HG03108 (cell line): Measurements from ENCODE around the gene NTN4.
"Not testable (repeated sequence)": the region's sequence is repeated elsewhere in the genome, so short reads cannot be mapped to it uniquely, and the experiment has no call there.

ENCODE experiments used
- ATAC-seq: cut with Tn5 transposase; IDR thresholded peaks from one replicate; pipeline ENCODE4 v1.9.1; 2021; ENCODE audit warnings: moderate library complexity; ENCODE audit not compliant: unreplicated experiment

The NTN4 gene

DNA sequence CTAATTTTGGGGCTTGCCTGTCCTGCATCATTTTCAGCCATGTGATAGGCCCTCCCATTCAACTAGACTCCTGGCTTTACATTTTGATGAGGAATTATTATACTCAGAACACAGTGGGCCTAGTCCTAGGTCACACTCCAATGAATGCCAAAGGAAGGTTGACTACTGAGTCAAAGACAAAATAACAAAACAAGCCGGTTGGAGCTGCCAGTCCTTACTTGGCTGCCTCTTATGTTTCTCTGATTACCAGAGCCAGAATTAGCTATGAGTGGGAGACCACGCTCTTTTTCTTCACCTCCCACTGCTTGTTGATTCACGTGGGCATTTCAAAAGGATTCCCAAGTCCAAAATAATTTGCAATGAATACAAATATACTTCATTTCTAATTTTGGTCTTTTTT is 161.2 kb downstream of the NTN4 start:
- no peak for ATAC-seq

DNA sequence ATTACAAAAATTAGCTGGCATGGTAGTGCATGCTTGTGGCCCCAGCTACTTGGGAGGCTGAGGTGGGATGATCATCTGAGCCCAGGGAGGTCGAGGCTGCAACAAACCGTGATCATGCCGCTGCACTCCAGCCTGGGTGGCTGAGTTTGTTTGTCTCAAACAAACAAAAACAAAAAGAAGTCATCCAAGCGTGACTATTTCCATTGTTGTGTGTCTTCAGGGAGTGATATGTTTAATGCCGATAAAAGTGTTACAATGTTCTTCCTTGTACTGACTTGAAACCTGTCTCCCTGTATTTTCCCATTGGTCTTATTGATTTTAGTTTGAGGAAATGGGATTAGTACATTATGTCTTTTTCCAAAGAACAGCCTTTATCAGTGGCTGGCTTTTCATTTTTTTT is 163.7 kb downstream of the NTN4 start:
- no peak for ATAC-seq

DNA sequence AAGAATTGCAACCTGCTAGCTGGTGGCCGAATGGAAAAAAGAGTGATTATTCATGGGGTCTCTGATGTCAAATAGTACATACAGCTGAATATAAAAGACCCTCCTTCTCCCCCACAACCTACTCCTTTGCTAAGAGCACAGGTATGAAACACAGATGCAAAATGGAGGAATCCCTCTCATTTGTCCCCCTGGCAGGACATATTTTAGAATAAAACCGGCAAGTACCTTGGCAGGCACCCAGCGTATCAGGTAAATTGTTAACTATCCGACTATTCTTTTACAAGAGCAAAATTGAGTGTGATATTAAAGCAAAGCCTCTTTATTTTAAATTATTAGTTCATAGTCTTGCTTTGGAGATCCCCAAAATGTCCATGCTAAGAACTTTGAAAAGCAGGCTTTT is 165.6 kb downstream of the NTN4 start:
- no peak for ATAC-seq

DNA sequence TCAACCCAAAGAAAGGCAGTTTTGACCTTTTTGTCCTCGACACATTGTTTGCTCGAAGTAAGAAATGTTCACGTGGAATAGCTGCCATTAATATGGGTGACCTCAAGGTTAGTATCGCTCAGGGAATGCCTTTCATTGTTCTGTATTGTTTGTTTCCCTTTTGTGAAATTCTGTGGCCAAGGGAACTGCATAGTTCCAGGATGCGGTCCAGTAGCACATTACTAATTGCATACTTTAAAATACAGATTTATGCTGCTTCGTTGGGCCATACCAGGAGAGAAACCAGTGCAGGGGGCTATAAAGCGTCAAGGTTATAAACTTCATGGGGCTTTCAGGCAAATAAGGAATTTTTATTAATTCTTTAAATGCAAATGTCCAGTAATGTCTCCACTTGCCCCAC is 166.0 kb downstream of the NTN4 start:
- no peak for ATAC-seq

DNA sequence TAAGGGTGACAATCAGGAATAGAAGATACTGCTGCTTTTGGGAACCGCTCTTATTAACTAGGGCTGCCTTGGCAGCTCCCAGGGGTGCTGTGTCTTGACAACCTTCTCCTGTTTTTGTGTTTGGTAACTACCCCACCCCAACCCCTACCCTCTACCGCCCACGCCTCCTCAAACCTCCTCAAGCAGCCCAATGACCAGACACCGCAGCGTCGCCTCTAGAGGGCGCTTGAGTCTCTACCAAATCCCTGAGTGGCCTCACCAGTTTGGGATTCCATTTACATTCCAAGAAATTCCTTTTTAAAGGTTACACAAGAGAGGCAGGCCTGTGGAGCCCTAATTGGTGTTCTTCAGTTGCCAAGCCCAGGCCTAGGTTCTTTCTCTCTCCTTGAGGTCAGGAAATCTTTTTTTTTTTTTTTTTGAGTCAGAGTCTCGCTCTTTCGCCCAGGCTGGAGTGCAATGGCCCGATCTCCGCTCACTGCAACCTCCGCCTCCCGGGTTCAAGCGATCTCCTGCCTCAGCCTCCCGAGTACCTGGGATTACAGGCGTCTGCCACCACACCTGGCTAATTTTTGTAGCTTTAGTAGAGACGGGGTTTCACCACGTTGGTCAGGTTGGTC is 166.9 kb downstream of the NTN4 start:
- no peak for ATAC-seq

DNA sequence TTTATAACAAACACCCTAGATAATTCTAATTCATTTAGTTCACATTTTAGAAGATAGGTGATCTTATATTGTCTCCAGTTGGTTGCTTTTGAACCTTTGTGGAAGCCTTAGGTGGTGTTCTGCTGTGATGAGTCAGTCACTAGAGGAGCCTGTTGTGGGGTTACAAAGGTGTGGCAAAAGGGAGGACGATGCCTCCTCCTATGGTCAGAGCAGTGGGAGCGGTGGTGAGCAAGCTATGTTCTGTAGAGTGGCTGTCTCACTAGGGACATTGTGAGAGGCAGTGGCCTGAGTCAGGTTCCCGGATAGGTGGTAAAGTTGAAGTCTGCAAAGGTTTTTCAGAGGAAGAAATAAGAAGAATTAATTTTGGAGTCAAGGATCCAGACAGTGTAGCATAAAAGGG is 167.7 kb downstream of the NTN4 start:
- no peak for ATAC-seq

DNA sequence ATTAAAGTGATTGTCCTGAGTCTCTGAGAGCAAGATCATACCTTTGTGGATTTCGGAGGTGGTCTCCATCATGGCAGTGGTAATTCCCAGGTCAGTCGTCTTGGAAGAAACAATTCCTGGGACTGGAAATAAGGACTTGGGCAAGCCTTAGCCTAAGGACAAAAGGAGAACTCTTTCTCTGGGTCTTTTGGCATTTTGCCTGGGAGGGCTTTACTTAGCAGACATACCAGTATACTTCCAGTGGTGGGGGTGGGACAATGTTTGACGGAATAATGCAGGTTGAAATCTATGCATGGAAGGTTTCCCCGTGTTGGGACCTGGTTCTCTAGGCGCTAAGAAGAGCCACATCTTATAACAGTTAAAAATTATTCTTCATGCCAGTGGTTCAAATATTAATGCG is 168.8 kb downstream of the NTN4 start:
- ATAC-seq, result no peak

DNA sequence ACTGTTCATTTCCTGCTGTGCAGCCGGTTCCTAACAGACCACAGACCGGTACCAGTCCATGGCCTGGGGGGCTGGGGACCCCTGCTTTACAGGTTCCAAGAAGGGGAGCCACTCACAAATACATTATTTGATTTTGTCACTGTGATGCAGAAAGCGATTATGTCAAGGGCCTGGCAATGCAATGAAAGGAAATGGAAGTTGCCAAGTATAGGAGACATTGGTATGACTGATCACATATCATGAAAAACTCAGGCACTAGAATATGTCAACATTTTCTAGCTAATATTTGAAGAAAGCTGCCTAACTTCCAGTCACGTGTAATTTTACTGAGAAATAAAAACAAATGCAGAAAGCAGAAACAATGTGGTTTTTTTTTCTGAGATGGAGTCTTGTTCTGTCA is 170.4 kb downstream of the NTN4 start:
- ATAC-seq, result no peak

DNA sequence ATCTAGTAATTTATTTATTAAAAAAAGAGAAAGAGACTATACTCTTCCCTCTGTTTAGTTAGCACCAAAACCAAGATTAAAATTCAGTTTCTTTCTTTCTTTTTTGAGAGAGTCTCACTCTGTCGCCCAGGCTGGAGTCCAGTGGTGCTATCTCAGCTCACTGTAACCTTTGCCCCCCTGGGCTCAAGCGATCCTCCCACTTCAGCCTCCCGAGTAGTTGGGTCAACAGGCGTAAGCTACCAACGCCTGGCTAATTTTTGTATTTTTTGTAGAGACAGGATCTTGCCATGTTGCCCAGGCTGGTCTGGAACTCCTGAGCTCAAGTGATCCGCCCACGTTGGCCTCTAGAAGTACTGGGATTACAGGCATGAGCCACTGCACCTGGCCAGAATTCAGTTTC is 174.1 kb downstream of the NTN4 start:
- ATAC-seq, result not testable (repeated sequence)

DNA sequence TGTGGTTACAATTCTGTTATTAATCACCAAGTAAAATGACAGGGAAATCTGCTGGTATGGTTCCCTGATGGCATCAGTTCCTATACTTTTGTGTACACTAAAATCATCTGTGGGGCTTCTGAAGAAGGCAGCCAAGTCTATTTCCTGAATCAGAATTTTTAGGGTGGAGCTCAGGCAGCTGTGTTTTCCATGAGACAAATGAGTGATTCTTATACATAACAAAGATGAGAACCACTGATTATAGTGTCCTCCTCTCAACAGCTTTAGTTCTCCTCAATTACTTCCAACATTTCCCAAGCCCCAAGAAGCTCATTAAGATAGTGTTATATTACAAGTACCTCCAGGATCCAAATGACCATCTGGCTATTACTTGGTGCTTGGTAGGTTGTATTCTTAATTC is 174.8 kb downstream of the NTN4 start:
- no peak for ATAC-seq

DNA sequence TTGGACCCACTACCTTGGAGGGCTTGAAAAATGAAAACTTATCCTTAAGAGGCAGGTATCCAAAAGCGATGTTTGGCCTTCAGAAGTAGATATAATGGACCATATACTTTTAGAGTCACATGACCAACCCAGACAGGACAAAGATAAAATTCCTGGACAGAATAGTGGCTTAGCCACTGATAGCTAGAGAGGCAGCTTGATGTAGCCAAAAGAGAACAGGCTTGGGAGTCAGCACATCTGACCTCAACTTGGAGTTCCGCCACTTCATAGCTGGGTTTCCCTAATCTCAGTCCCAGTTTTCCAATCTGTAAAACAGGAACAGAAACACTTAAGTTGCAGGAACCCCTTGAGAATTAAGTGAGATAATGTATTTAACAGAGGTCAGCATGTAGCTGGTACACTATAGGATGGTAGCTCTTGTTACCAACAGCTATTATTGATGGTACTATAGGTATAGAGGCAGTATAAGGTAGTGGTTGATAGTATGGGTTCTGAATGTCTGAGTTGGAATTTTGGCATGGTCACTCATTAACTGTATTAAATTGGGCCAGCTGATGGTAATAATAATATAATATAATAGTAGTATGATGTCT is 176.1 kb downstream of the NTN4 start:
- ATAC-seq, result no peak

DNA sequence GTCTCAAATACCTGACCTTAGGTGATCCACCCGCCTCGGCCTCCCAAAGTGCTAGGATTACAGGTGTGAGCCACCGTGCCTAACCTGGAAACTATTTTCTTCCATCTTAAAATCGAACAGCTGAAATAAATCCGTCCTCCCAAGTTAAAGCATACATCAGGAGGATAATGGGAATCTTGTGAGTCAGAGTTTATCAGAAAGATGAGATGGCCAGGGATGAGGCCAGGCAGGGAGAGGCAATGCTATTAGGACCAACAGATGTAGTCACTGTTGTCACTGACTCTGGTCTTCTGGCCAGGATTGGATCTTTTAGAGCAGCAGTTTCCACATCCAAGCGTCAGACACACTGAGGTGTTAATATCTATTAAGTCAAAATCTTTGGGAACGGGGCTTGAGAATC is 177.5 kb downstream of the NTN4 start:
- ATAC-seq, result no peak

DNA sequence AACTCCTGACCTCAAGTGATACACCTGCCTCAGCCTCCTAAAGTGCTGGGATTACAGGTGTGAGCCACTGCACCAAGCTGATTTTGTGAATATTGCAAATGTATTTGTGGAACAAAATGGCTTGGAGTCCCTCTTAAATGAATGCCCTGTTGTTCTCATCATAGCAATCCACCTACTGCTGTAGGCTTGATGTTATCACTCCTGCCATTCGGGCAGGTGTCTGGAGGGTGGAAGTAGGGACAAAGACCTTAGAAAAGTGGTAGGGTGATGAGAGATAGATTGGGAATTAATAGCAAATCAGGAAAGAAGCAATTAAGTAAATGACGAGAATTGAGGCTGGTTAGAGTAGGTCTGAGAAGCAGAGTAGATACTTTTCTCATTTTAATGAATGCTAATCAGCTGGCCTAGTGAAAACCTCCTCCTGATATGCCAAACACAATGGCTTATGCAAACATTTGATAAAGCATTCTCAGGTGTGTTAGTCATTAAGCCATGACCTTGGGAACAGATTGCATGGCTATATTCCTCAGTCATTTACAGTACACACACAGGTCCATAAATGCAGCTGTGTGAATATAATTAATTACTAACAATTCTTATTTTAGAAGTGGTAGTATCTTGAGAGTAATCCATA is 178.8 kb downstream of the NTN4 start:
- no peak for ATAC-seq

DNA sequence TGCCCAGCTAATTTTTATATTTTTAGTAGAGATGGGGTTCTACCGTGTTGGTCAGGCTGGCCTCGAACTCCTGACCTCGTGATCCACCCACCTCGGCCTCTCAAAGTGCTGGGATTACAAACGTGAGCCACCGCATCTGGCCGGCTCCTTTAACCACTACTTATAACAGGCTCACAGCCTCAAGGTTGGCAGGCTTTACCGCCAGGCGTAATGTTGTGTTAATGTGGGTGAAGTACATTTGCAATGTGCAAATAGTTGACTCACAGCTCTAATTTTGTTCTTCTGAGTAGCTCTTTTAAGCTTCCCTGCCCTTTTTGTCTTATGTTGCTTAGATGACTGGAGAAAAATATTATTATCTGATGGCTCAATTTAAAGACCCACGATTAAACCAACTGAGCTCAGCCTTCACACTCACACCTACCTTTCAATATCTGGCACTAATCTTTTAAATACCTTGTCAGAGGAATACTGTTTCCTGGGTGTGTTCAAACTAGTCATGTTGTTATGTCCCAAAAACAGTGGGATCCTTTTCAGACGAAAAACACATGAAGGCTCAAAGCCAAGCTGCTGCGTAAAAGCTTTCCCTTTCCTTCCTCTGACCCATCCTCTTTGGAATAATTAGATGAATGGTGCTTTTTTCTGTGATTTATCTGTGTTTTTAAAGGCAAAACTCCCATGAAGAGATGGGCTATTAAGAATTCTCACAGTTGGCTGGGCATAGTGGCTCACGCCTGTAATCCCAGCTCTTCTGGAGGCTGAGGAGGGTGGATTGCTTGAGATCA is 182.1 kb downstream of the NTN4 start:
- no peak for ATAC-seq
